22Rv1 (cell line): Measurements from ENCODE around the gene ENTPD2.

Experiments
- H3K27ac ChIP-seq: fragments of 450-650 bp; 2 replicates; pipeline ENCODE4 v1.5.1; 2017
- ZFX ChIP-seq: fragments of 450-650 bp; IDR thresholded peaks from 2 replicates; pipeline ENCODE4 v1.6.1; 2017; ENCODE audit warnings: antibody characterized with exemption, borderline replicate concordance
- TF ChIP-seq, protein P1 (sequence below): fragments of 450-650 bp; IDR thresholded peaks from 2 replicates; pipeline ENCODE4 v1.5.1; 2017; ENCODE audit warnings: mild to moderate bottlenecking

Gene ENTPD2

DNA sequence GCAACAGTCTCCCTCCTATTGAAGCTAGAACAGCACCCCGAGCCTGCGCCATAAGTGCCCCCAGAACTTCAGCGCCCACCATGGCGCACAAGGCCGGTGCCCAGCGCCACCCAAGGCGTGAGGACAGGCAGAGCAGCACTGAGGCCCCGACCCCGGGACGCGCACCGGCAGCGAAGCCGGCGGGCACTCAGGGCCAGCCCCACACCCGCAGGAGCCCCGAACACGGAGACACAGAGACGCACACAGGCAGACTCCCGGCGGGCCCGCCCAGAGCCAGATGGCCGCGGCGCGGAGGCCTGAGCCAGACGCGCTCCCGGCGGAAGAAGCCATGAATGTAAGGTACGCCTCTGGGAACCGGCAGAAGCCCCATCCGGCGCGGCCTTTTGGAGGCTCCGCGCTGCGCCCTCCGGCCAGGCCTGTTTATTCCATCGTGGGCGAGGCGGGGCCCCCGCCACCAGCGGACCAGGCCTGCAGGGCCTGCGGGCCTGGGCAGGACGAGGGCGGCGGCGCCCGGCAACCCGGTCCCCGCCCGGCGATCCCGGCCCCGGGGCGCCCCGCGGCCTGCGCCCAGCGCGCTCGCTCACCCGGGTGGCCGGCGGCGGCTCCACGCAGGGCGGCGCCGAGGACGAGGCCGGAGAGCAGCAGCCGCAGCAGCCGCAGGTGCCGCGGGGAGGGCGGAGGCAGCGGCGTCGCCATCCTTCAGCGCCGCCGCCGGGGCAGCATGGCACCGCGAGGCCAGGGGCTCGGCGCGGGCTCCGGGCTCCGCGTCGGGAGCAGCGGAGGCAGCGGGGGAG is 8.4 kb downstream of the ENTPD2 start:
- TF ChIP-seq, protein P1, sequence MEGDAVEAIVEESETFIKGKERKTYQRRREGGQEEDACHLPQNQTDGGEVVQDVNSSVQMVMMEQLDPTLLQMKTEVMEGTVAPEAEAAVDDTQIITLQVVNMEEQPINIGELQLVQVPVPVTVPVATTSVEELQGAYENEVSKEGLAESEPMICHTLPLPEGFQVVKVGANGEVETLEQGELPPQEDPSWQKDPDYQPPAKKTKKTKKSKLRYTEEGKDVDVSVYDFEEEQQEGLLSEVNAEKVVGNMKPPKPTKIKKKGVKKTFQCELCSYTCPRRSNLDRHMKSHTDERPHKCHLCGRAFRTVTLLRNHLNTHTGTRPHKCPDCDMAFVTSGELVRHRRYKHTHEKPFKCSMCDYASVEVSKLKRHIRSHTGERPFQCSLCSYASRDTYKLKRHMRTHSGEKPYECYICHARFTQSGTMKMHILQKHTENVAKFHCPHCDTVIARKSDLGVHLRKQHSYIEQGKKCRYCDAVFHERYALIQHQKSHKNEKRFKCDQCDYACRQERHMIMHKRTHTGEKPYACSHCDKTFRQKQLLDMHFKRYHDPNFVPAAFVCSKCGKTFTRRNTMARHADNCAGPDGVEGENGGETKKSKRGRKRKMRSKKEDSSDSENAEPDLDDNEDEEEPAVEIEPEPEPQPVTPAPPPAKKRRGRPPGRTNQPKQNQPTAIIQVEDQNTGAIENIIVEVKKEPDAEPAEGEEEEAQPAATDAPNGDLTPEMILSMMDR: no peak
- no peak for TF ChIP-seq ZFX
- peak overlapping the region; percentile 96 for H3K27ac ChIP-seq

- H3K27ac ChIP-seq: peak overlapping the region; percentile 96
- TF ChIP-seq ZFX: no peak
- TF ChIP-seq, protein P1: no peak
These were observed 9.2 kb downstream of the ENTPD2 start for GRCh38 chr9:137044502-137045177.

GRCh38 chr9:137044037-137044436 is 9.8 kb downstream of the ENTPD2 start:
- no peak for TF ChIP-seq ZFX
- TF ChIP-seq, protein P1: no peak
- peak overlapping the region; percentile 96 for H3K27ac ChIP-seq

DNA sequence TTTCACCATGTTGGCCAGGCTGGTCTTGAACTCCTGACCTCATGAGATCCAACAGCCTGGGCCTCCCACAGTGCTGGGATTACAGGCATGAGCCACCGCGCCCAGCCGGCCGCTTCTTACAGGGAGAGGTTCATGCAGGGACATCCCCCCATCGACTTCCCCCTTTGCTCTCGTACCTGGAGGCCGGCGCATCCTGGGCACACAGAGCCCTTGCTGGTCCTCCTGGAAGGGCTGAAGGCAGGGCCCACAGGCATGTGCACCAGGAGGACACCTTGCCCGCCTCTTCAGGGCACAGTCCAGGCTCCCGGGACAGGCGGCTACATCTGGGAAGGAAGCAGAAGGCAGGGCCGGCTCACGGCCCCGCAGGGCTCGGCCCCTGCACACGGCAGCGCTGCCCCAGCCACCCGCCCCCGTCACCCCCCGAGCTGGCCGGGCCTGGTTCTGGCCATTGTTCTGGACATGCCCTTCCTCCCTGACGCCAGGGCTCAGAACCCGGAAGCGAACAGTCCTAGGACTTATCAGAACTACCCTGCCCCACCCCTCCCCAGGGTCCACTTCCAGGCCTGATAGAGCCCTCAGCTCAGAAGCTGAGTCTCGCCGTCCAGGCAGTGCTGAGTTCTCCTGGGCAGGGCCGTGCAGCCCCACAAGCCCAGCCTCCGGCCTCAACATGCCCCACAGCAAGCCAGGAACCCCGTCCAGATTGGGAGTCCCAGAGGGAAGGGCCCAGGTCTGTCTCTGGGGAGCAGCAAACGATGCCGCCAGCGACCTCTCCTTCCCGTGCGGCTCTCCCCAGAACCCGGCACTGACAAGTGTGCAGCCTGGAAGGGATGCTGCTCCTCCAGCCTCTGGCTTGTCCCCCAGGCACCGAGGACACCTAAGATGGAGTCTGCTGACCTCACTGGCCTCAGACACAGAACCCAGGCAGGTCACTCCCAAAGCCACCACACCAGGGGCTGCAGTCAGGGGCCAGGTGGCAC is 10.8 kb downstream of the ENTPD2 start:
- TF ChIP-seq, protein P1: no peak
- no peak for TF ChIP-seq ZFX
- H3K27ac ChIP-seq: peak overlapping the region; percentile 96

DNA sequence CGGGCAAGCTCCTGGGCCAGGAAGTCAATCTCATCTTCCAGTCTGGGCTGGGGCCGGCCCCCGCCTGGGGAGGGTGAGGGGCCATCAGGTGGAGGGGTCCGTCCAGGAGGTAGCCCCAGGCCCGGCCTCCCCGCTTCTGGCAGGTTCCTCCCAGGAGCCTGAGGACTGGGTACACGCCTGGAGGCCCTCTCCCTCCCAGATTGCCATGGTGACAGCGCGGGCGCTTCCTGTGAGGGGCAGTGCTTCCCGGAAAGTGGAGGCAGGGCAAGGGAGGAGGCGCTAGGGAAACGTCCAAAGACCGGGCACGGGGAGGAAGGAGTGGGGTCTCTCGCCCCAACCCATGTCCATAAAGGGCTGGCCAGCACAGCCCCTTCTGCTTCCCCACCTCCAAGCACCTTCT is 12.7 kb downstream of the ENTPD2 start:
- TF ChIP-seq, protein P1: no peak
- TF ChIP-seq ZFX: no peak
- H3K27ac ChIP-seq: no peak overlapping the region

GRCh38 chr9:137040568-137040967 is 13.3 kb downstream of the ENTPD2 start:
- TF ChIP-seq, protein P1: no peak
- TF ChIP-seq ZFX: no peak
- no peak overlapping the region for H3K27ac ChIP-seq
